ENCODE data around the gene SGSM1. TPM values are rescaled to one million over a fixed set of nuclear protein-coding genes. Genes with fewer than 3 reads are reported as not detected.

SGSM1 gene
- total RNA-seq, 3 donors from 2014 or later, result 2.0 to 6.5 (median 3.0) TPM

DNA sequence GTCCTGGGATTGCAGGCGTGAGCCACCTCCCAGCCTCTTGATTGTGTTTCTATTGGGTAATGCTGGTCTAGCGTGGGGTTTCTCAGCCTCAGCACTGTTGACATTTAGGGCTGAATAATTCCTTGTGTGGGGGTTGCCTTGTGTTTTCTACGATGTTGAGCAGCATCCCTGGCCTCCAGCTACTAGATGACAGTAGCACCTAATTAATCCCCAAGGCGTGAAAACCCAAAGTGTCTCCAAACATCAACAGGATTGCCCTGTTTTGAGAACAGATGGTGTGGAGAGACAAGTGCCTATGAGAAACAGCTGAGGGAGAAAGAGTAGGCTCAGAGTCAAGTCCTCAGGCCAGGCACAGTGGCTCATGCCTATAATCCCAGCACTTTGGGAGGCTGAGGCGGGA lies 67.2 kb downstream of the SGSM1 start:
- no peaks in the 10 kb centered on the region for H3K4me1 ChIP-seq (ENCODE audit: low read depth)
- no peak for DNase-seq
- no peaks in the 10 kb centered on the region for H3K36me3 ChIP-seq (ENCODE audit: low read depth)

DNA sequence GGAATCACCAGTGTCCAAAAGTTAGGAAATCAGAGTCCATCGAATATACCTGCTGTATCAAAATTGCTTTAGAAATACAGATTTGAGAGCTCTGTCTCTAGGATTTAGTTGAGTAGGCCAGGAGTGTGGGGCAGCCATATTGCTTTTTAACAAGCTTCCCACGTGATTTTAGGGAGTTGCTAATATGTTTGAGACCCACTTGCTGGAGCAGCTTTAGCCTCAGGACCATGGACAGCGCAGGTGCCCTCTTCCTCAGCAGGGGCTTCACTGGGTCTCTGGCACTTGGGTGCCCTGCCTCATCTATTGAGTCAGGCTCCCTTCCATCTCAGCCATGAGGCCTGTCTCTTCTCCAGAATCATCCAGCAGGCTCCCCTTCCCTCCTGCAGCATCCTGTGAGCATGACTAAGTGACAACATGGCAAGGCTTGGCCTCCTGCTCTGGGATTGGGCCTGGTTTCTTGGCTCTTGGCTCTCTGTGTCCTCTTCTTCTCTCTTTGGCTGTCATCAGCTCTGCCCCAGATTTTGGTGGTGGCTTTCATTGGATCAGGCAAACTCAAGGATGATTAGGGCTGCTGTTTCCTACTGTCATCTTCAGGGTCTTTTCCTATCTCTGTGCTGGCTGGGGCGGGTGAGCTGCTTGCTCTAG lies 70.0 kb downstream of the SGSM1 start:
- TF ChIP-seq, protein P1, sequence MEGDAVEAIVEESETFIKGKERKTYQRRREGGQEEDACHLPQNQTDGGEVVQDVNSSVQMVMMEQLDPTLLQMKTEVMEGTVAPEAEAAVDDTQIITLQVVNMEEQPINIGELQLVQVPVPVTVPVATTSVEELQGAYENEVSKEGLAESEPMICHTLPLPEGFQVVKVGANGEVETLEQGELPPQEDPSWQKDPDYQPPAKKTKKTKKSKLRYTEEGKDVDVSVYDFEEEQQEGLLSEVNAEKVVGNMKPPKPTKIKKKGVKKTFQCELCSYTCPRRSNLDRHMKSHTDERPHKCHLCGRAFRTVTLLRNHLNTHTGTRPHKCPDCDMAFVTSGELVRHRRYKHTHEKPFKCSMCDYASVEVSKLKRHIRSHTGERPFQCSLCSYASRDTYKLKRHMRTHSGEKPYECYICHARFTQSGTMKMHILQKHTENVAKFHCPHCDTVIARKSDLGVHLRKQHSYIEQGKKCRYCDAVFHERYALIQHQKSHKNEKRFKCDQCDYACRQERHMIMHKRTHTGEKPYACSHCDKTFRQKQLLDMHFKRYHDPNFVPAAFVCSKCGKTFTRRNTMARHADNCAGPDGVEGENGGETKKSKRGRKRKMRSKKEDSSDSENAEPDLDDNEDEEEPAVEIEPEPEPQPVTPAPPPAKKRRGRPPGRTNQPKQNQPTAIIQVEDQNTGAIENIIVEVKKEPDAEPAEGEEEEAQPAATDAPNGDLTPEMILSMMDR (IDR thresholded peaks at IDR 0.05), result no peak
- Histone ChIP-seq H3K9me3 (no peaks in the 10 kb centered on the region), H3K4me3 (no peak overlapping the region), H3K4me1 (ENCODE audit: low read depth) (no peaks in the 10 kb centered on the region), H3K36me3 (ENCODE audit: low read depth) (no peaks in the 10 kb centered on the region)
- DNase-seq, result peak in 1 of 3 donors; percentile 26
- intact Hi-C loops (cut with DNase I, micrococcal nuclease), result no loop called here
- no peak for ATAC-seq

More for the DNA sequence above, 67.2 kb downstream of the SGSM1 start:
- no peak overlapping the region for H3K4me3 ChIP-seq
- no peak for ATAC-seq
- no peaks in the 10 kb centered on the region for H3K9me3 ChIP-seq
- intact Hi-C loops (cut with DNase I, micrococcal nuclease), result no loop called here
- TF ChIP-seq, protein P1 (IDR thresholded peaks at IDR 0.05), result no peak

DNA sequence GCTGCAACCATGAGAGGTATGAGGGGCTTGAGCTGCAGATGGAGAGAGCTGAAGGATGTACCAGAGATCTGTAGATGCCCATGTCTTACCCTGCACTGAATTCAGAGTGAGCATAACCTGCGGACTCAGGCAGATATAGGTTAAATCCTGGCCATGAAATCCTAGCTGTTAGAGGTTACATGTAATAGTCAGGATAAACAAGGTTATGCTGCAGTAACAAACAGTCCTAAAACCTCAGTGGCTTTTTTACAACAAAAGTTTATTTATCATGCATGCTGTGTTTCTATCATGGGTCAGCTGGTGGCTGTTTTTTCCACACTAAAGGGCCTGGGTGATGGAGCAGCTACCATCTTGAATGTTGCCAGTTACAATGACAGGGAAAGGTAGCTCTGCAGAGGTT lies 70.7 kb downstream of the SGSM1 start:
- Histone ChIP-seq H3K9me3 (no peaks in the 10 kb centered on the region), H3K36me3 (ENCODE audit: low read depth) (no peaks in the 10 kb centered on the region), H3K4me1 (ENCODE audit: low read depth) (no peaks in the 10 kb centered on the region), H3K4me3 (no peak overlapping the region)
- ATAC-seq, result no peak
- DNase-seq, result no peak
- TF ChIP-seq, protein P1 (IDR thresholded peaks at IDR 0.05), result no peak
- intact Hi-C loops (cut with DNase I, micrococcal nuclease), result no loop called here

DNA sequence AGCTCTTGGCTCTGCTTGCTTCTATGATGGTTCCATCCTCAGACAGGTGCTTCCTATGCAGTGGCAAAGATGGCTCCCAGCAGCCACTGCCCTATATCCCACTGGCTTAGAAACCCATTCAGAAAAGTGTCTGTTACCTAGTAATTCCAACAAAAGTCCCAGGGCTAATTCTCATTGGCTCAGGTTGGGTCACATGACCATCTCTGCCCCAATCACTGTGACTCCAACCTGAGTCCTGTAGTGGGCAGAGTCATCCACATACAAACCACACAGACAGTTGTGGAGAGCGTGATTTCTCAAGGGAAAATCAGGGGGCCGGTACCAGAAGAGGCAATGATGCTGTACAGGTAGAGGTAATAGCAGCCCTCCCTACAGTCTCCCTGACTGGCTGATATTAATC lies 73.0 kb downstream of the SGSM1 start:
- TF ChIP-seq, protein P1 (IDR thresholded peaks at IDR 0.05), result no peak
- intact Hi-C loops (cut with DNase I, micrococcal nuclease), result no loop called here

DNA sequence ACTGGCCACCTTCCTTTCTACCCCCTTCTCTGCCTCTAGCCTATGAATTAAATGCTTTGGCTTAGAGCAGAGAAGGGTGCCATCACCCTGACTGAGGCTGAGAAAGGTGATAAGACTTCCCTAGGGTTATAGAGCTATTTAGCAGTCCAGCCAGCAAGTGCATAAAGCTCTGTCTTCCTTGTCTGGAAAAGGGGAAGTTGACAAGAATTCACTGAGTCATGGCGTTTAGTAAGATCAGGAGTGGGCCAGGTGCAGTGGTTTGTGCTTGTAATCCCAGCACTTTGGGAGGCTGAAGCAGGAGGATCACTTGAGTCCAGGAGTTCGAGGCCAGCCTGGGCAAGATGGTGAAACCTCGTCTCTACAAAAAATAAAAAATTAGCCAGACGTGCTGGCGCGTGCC lies 77.4 kb downstream of the SGSM1 start:
- DNase-seq (no peak), ATAC-seq (no peak)
- TF ChIP-seq, protein P1 (IDR thresholded peaks at IDR 0.05), result no peak
- no peak overlapping the region for H3K4me3 ChIP-seq
- intact Hi-C loops (cut with DNase I, micrococcal nuclease), result no loop called here
- H3K9me3 ChIP-seq, result no peaks in the 10 kb centered on the region
- no peaks in the 10 kb centered on the region for H3K4me1 ChIP-seq (ENCODE audit: low read depth)
- no peaks in the 10 kb centered on the region for H3K36me3 ChIP-seq (ENCODE audit: low read depth)

More for the DNA sequence above, 73.0 kb downstream of the SGSM1 start:
- Histone ChIP-seq H3K4me3 (no peak overlapping the region), H3K36me3 (ENCODE audit: low read depth) (no peaks in the 10 kb centered on the region), H3K9me3 (no peaks in the 10 kb centered on the region), H3K4me1 (ENCODE audit: low read depth) (no peaks in the 10 kb centered on the region)
- ATAC-seq (no peak), DNase-seq (no peak)

DNA sequence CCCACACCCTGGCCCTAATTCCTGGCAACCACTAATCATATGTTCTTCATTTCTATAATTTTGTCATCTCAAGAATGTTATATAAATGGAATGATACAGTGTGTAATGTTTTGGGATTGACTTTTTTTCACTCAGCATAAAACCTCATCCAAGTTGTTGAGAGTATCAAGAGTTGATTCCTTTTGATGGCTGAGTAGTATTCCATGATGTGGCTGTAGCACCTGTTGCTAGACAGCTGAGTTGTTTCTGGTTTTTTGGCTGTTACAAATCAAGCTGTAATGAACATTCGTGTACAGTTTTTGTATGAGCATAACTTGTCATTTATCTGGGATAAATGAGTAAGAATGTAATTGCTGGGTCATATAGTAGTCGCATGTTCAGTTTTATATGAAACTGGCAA lies 81.2 kb downstream of the SGSM1 start:
- no peaks in the 10 kb centered on the region for H3K9me3 ChIP-seq
- no peaks in the 10 kb centered on the region for H3K36me3 ChIP-seq (ENCODE audit: low read depth)
- no peaks in the 10 kb centered on the region for H3K4me1 ChIP-seq (ENCODE audit: low read depth)
- intact Hi-C loops (cut with DNase I, micrococcal nuclease), result no loop called here
- no peak overlapping the region for H3K4me3 ChIP-seq
- DNase-seq (no peak), ATAC-seq (no peak)
- TF ChIP-seq, protein P1 (IDR thresholded peaks at IDR 0.05), result no peak

All from mucosa of descending colon (tissue), 3 donors.